HG03354 (cell line): Measurements from ENCODE around the gene EIF3M.
A peak's percentile ranks its signal among the peaks of the same experiment; 100 is the strongest.
"Not testable (repeated sequence)": the region's sequence is repeated elsewhere in the genome, so short reads cannot be mapped to it uniquely, and the experiment has no call there.

Source experiments
- ATAC-seq: cut with Tn5 transposase; IDR thresholded peaks from one replicate; pipeline ENCODE4 v1.9.1; 2021; ENCODE audit warnings: mild to moderate bottlenecking; ENCODE audit not compliant: unreplicated experiment, poor library complexity, severe bottlenecking

EIF3M gene

DNA sequence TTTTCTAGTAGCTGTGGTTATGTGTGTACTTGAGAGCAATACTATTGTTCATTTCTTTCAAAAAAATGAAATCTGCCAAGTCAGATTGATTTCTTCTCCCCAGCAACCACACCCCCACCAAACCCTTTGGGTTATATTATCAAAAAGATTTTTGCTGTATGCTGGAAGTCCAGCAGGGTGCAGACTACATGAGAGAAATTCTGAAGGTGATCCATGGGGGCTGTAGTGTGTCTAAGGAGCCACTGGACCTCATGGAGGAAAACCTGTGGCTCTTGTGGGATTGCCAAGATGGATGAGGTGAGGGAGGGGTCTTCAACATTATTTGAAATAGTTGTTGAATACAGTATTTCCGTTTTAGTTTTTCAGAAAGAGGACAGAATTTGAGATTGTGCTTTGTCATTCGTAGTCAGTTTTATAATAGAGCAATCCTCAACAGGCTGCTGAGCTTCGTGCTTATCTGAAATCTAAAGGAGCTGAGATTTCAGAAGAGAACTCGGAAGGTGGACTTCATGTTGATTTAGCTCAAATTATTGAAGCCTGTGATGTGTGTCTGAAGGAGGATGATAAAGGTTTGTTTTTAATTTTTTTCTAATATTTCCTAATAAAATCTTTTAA lies 3.1 kb downstream of the EIF3M start:
- peak; percentile 21 for ATAC-seq

DNA sequence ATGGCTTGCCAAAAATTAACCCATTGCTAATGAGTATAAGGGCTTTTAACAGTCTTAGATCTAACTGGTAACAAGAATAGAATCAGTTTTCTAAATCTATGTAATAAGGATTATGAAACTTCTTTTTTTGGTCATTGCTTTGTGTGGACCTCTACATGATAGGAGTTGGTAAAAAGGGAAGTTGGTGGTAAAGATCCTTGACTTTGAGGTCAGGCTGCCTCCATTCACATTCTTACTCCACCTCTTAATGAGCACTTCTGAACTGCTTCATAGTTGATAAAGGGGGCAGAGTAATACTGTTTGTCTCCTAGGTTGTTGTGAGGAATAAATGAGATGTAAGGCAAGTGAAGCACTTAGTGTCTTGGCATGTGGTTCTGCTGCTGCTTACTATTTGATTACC lies 10.6 kb downstream of the EIF3M start:
- no peak for ATAC-seq

DNA sequence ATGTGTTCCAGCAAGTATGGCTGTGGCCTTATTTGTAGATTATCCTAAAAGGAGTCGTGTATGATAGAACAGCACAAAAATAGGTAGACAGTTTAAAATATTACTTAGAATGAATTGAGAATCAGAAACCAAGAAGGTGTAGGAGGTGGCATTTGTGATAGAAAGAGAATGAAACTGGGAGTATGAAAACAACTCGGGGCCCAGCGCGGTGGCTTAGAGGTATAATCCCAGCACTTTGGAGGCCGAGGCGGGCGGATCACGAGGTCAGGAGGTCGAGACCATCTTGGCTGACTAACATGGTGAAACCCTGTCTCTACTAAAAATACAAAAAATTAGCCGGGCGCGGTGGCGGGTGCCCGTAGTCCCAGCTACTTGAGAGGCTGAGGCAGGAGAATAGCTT lies 12.5 kb downstream of the EIF3M start:
- ATAC-seq = not testable (repeated sequence)

DNA sequence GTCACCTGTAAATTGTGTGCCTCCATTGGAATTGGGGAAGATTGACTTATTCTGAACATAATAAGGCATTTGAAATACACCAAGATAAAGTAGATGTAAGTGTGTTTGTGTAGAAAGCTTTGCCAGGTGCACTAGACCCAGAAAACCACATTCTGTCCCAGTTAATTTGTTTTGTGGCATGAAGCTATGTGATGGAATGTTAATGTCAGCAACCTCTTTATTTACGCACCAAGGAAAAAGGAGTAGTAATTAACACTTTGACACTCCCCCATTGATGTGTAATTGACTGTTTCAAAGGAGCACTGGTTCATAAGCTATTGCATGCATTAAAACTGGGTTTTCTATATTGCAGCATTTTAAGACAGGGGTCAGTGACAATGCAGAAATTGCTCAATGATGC lies 14.3 kb downstream of the EIF3M start:
- ATAC-seq = no peak

DNA sequence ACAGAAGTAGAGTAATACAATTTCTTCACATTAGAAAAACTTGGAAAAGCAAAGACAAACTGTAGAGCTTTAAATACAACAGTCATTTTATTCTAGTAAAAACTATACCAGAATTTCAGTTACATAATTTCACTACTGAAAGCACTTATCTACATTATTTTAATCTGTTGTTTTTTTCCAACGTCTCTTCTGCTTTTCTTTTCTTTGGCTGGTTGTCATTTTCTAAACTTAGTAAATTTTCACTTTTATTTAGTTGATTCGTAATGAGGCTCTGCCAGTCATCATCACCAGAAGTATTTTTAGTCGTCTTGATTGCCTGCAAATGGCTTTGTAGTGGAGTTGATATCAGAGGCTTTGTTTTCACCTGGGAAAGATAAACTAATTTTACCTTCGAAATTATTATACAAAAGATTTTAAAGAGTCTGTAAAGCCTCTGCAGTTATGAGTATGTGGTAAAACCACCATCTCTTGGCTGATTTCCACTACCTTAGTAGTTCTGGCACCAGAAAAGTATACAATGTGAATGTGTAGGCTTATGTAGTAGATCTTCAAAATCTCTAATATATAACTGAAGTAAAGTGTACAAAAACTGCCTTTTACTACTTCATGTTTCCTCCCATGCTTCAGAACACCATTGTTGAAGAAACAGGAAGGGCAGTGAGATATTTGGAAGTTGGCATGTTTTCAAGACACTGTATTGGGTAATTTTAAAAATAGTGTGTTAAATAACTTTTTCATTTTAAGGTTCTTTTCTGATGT lies 19.2 kb downstream of the EIF3M start:
- ATAC-seq = no peak

DNA sequence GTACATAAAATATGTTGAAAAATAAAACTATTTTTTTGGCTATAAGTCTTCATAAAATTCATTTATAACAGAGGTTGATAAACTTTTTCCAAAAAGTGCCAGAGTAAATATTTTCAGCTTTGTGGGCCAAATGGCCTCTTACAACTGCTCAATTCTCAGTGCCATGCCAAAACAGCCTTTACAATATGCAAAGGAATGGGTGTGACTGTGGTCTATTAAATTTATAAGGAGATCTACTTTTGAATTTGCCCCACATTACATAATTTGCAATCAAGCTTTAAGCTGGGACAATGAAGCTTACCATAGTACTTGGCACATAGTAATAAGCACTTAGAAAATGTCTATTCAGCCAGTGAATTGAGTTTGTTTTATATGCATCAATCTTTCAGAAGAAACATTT lies 22.6 kb downstream of the EIF3M start:
- ATAC-seq = no peak

- not testable (repeated sequence) for ATAC-seq
Measured at GRCh38 chr11:32608826-32609225, 25.2 kb downstream of the EIF3M start.

- ATAC-seq = no peak
Measured at GRCh38 chr11:32610797-32611352, 27.2 kb downstream of the EIF3M start.

- no peak for ATAC-seq
Measured at GRCh38 chr11:32613500-32614151, 30.0 kb downstream of the EIF3M start.

- no peak for ATAC-seq
Measured at GRCh38 chr11:32615422-32615821, 31.8 kb downstream of the EIF3M start.

DNA sequence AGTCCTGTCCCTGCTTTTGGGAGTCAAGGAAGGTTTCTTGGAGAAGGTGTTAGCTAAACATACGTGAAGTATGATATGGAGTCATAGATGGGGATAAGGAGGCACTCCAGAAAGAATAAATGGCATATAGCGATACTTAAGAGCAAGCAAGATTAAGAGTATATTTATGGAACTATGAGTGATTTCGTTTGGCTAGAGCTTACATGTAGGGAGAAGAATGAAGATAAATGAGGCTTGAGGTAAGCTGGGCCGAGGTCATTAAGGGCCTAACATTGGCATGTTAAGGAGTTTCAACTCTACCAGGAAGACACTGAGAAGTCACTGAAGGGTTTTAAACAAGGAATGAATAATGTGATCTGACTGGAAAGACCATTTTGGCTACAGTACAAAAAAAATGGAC lies 33.3 kb downstream of the EIF3M start:
- no peak for ATAC-seq

DNA sequence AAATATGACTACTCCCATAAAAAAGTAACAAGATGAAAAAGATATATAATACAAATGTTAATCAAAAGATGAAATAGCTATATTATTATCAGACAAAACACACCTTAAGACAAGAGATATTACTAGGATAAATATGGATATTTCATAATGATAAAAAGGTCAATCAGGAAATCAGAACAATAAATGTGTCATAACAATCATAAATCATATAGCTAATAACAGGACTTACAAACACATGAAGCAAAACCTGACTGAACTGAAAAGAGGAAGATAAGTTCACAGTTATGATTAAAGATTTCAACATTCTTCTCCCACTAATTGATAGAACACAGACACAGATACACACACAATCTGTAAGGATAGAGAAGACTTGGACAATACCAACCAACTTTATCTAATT lies 47.2 kb downstream of the EIF3M start:
- ATAC-seq = no peak

GRCh38 chr11:32635819-32636218 lies 52.2 kb downstream of the EIF3M start:
- no peak for ATAC-seq

GRCh38 chr11:32641361-32641760 lies 57.7 kb downstream of the EIF3M start:
- ATAC-seq = no peak

- ATAC-seq = no peak
Measured at GRCh38 chr11:32643526-32643925, 59.9 kb downstream of the EIF3M start.
